Measurements from ENCODE around the gene EIF3M.
"Not testable (repeated sequence)": the region's sequence is repeated elsewhere in the genome, so short reads cannot be mapped to it uniquely, and the experiment has no call there.

Gene EIF3M

GRCh38 chr11:32583459-32584271, at the start of gene EIF3M:
TSS of gene EIF3M (plus strand) at chr11:32583831. CDS start at chr11:32583888, 57 bp downstream.
- peak; percentile 93 for DNase-seq

- DNase-seq = no peak
These were observed 44.8 kb upstream of the EIF3M start for GRCh38 chr11:32538804-32539203.

- DNase-seq = no peak
These were observed 33.9 kb upstream of the EIF3M start for GRCh38 chr11:32549611-32550187.

- no peak for DNase-seq
These were observed 33.4 kb upstream of the EIF3M start for GRCh38 chr11:32550207-32550606.

- DNase-seq = no peak
These were observed 28.5 kb upstream of the EIF3M start for GRCh38 chr11:32555091-32555490.

- DNase-seq = no peak
These were observed 27.7 kb upstream of the EIF3M start for GRCh38 chr11:32555895-32556294.

GRCh38 chr11:32561835-32562234, 21.8 kb upstream of the EIF3M start:
- no peak for DNase-seq

- DNase-seq = no peak
These were observed 20.6 kb upstream of the EIF3M start for GRCh38 chr11:32562839-32563599.

GRCh38 chr11:32563600-32563959, 20.1 kb upstream of the EIF3M start:
- DNase-seq = no peak

GRCh38 chr11:32566517-32566916, 17.1 kb upstream of the EIF3M start:
- DNase-seq = no peak

- no peak for DNase-seq
These were observed 16.5 kb upstream of the EIF3M start for GRCh38 chr11:32567154-32567553.

GRCh38 chr11:32569313-32569881, 14.2 kb upstream of the EIF3M start:
- no peak for DNase-seq

GRCh38 chr11:32571039-32571438, 12.6 kb upstream of the EIF3M start:
- DNase-seq = no peak

GRCh38 chr11:32573228-32573627, 10.4 kb upstream of the EIF3M start:
- DNase-seq = no peak

- DNase-seq = no peak
These were observed 9.2 kb upstream of the EIF3M start for GRCh38 chr11:32574421-32574820.

- no peak for DNase-seq
These were observed 8.6 kb upstream of the EIF3M start for GRCh38 chr11:32575070-32575469.

GRCh38 chr11:32576456-32576855, 7.2 kb upstream of the EIF3M start:
- DNase-seq = no peak

GRCh38 chr11:32580967-32581366, 2.7 kb upstream of the EIF3M start:
- DNase-seq = no peak

- no peak for DNase-seq
These were observed 2.1 kb upstream of the EIF3M start for GRCh38 chr11:32581556-32581955.

GRCh38 chr11:32584921-32585320, 1.3 kb downstream of the EIF3M start:
- no peak for DNase-seq

- DNase-seq = no peak
These were observed 3.1 kb downstream of the EIF3M start for GRCh38 chr11:32586576-32587190.

GRCh38 chr11:32594272-32594671, 10.6 kb downstream of the EIF3M start:
- DNase-seq = no peak

- DNase-seq = not testable (repeated sequence)
These were observed 12.5 kb downstream of the EIF3M start for GRCh38 chr11:32596114-32596513.

Data from activated CD4-positive, alpha-beta T cell treated with anti-CD3 and anti-CD28 coated beads for 1 hour (primary cell).